ENCODE results near the gene FAM20C.
"Not testable (repeated sequence)": the region's sequence is repeated elsewhere in the genome, so short reads cannot be mapped to it uniquely, and the experiment has no call there.

The FAM20C gene

DNA sequence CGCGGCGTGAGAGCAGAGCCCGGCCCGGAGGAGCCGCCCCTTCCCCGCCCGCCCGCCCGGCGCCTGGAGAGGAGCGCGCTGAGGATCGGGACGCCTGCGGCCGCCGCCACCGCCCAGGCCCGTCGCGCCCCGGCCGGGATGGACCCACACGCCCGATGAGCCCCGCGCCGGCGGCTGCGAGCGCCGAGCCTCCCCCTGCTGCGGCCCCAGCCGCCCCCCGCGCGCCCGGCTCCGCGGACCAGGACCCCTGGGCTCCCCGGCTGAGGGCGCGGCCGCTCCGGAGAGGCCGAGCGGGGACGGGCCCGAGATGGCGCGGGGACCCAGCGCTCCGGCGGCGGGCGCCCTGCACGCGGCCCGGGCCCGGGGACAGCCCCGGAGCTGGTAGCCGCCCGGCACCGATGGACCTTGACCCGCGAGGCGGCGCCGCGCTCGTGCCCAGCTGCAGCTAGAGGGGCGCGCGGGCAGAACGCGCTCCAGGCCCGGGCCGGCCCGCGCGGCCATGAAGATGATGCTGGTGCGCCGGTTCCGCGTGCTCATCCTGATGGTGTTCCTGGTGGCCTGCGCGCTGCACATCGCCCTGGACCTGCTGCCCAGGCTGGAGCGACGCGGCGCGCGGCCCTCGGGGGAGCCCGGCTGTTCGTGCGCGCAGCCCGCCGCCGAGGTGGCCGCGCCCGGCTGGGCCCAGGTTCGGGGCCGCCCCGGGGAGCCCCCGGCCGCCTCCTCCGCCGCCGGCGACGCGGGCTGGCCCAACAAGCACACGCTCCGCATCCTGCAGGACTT, 520 bp downstream of the FAM20C start:
- DNase-seq (ENCODE audit: low read depth) = no peak

DNA sequence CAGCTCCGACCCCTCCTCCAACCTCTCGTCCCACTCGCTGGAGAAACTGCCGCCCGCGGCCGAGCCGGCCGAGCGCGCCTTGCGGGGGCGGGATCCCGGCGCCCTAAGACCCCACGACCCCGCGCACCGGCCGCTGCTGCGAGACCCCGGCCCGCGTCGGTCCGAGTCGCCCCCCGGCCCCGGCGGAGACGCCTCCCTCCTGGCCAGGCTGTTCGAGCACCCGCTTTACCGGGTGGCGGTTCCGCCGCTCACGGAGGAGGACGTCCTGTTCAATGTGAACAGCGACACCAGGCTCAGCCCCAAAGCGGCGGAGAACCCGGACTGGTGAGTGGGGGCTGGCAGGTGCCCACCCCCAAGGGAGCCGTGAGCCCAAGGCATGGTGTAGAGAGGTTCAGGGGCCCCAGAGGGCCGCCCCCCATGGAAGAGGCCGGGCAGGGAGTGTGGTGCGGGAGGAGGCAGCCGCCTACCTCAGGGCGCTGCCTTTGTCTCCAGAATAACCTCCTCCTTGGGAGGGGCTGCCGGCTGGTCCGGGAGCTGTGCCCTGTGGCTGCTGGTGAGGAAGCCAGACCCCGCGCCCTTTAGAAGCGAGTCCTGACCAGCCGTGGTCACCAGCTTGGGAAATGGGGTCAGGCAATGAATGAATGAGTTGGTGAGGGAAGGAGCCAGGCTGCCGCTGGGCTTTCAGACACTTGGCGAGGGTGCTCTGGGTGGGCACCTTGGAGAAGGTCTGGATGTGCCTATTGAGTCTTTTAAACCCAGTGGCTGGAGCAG, 1.3 kb downstream of the FAM20C start:
- DNase-seq (ENCODE audit: low read depth) = no peak

DNA sequence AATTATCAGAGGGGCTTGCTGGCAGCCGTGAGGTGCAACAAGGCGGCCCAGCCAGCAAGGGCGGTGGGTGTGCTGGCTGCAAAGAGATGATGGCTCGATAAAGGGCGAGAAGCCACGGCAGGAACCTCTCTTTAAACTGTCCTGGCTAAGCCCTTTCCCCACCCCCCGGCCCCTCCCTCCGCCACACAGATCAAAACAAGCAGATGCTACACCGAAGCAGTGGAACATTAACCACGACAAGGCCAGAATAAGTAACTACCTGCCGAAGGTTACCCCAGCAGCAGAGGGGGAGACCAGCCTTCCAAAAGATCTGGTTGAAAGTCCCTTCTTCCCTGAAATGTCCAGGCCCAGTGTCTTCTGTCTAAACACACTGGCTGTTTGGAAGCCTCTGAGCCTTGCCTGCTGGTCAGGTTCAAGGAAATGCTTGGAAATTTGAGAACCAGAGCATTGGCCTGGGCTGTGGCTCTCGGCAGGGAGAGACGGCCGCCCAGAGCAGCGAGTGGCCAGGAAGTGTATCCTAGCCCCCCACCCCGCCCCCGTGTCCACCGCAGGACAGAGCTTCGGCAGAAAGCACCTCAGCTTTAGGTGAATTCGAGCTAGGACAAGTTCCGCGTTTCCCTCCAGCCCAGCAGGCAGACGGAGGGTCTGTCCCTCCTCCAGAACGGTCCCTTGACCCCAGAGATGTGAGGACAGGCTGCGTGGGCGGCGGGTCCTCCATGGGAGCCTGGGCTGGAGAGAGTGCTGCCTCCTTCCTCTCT, 2.1 kb downstream of the FAM20C start:
- DNase-seq (ENCODE audit: low read depth) = no peak

DNA sequence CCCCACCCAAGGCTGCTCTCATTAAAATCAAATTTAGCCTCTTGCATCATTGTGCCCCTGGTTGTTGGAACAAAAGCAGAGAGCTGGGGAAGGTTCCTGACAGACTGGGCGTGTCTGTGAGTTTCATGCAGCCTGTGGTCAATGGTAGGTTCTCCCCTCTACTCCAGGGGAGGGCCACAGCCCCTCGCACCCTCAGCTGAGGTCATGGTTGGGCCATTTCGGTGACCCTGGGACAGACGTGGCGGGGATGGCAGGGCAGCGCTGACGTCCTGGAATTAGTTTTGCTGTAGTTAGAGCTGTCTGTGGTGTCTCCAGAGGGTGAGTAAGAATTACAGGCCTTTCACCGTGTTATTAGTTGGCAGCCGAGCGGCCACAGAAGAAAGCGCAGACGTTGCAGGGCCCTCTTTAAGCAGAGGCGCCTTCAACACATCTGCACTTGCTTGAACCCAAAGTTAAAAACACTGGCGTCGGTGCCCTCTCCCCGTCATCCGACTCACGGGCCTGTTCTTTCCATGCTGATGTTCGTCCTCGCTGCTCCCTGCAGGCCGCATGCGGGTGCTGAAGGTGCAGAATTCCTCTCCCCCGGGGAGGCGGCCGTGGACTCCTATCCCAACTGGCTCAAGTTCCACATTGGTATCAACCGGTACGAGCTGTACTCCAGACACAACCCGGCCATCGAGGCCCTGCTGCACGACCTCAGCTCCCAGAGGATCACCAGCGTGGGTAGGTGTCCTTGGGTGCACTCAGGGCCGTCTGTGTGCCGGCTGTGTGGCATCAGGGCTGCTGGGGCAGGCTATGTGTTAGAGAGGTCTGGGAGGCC, 2.8 kb downstream of the FAM20C start:
- no peak for DNase-seq (ENCODE audit: low read depth)

DNA sequence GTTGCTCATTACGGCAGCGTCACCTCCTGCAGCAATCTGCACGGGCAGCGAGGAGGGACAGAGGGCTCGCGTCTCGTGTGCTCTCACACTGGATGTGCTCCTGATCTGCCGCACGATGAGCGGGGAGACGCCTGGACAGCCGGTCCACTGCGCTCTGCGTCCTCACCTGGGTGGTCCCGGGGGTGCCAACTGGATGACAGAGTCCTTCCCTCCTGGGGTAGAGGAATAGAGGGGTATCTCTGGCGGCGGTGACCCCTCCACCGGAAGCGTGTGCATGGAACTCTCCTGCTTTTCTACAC, 3.4 kb downstream of the FAM20C start:
- no peak for DNase-seq (ENCODE audit: low read depth)

DNA sequence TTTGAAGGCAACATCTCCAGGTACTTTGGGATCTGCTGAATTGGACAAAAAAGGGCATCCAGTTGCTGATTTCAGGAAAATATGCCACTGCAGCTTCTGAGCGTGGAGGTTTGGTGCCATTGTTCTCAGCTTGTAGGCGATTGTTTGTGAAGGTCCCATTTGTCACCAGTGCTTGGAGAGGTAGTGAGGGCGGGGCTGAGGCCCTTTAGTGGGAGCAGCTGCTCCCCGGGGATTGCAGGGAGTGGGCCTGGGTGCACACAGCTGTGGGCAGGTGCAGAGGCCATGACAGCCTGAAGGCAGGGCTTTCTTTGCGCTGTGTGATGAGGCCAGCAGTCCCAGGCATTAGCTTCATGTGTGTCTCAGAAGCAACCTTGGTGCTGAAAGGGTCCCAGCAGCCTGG, 3.9 kb downstream of the FAM20C start:
- DNase-seq (ENCODE audit: low read depth) = no peak

DNA sequence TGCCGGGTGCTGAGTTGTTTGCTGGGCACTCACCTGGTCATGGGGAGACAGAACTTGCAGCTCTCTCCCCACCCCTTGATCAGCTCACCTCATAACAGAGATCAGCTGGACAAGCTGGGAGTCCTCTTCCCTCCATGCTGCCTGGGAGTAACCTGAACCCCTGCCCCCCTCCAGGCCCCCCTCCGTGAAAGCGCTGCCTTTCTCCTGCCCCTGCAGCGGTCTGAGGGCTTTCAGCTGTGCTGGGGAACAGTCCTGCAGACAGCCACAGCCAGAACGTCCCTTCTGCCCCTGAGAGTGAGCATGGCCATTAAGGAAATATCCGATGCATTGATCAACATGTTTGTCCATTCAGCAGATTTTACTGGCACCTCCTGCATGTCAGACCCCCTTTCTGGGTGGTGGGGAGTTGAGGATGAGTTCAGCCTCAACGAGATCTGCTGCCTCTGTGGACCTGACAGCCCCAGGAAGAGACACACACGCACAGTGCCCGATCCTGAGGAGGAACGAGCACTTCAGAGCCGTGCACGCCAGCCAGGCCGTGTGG, 4.5 kb downstream of the FAM20C start:
- no peak for DNase-seq (ENCODE audit: low read depth)

DNA sequence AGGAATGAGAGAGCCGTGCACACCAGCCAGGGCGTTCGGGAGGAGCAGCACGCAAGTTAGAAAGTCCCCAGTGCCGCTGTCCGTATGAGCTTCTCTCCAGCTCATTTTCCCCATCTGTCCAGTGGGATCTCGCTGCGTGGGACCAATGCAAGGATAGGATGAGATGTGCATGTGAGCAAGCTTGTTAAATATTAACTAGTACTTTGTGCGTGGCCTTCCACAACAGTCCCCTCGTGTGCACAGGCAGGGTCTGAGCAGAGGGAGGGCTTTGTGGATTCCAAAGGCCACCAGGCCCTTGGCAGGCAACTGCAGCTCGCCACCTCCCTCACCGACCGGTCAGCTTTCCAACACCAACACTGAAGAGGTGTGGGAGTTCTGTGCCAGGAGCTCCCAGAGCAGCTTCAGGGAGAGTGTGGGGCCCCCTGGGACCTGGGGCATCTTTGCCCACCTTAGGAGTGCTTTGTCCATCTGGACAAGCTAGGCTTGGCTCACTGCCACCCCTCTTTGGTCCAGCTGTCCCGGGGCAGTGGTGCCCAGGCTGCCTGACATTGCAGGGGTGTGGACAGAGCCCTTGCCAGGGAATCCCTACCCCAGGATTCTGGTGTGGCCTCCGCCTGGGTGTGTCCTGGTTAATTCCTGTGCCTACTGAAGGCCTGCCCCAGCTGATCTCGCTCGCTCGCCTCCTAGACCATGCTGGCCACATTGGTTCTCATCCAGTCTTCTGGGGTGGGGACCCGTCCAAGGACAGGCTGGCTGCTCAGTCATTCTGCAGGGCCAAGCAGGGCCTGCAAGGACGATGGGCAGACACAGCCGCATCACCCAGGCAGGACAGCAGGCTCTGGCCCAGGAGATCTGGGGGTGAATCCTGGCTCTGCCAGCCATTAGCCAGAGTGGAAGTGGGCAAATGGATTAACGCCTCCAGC, 5.3 kb downstream of the FAM20C start:
- DNase-seq (ENCODE audit: low read depth) = no peak

DNA sequence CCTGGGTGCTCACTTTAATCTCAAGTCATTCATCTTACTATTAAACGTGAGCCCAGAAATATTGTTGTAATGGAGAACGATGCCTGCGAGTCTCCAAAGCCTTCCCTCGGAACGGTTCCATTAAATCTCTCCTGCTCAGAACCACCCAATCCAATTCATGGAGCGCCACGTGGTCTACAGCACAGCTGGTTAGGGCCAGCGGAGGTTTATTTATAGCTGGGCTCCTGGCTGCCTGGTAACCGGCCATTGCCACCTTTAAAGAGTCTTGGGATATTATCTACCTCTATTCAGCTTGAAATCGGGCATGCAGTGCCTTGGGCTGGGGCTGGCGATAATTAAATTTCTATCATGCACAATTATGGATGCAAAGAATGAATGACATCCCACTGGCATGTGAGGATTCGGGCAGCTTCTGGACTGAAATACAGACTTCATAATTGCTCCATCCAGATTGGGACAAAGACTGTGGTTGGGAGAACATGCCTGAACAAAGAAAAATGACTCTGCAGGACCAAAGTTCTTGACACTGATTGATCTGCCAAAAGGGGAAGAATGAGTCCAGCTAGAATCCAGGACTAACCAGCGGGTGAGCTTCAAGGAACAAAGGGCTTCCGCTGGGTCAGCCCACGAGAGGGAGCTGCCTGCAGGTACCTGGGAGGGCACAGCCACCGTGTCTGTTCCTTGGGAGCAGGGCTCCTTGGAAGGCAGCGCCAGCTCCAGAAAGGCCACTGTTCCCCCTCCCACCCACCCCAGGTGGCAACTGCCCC, 7.3 kb downstream of the FAM20C start:
- no peak for DNase-seq (ENCODE audit: low read depth)

DNA sequence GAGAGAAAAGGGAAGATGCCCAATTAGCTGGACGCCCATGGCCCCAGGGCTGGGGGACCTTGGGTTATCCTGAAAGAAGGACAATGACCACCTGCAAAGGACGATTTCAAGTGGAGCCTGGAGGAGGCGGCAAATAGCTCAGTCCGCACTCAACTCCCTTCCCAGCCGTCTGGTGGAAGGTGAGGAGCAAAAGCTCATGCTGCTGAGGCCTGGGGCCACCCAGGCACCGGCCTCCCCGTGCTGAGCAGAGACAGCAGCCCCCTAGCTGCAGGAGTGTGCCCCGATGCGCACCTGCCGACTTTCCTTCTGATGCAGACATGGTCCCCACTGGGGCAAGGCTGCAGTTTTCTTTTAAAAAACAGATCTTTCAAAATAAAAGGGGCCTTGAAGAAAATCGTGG, 7.9 kb downstream of the FAM20C start:
- DNase-seq (ENCODE audit: low read depth) = no peak

DNA sequence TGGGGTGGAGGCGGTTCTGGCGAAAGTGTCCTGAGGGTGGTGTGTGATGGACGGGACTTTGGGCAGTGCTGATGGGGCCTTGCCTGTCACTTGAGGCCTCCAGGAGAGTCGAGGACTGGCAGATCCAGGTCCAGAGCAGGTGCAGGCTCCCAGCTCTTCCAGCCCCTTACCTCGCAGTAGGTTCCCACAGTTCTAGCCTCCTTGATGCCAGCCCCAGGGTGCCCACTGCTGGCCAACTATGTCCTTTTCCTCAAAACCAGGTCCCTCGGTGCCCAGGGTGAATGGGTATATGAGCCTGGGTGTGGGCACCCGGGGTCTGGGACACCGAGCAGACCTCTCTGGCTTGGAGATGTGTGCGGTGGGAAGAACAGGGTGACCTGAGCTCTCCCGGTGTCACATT, 8.3 kb downstream of the FAM20C start:
- no peak for DNase-seq (ENCODE audit: low read depth)

DNA sequence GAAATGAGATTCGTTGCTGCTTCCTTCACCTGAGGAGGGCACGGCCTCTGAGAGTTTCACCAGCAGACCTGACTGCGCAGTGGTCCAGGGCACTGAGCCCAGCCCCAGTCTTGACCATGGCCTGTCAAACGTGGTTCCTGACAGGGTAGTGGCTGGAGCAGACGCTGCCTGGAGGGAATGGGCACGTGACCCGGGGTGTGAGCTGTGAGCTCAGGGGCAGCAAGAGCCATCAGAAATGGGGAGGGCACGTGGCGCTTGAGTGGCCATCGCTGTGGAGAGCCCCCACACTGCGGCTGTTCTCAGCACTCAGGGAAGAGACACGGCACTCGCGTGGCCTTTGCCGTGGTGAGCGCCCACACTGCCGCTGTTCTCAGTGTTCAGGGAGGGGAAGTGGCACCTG, 12.0 kb downstream of the FAM20C start:
- no peak for DNase-seq (ENCODE audit: low read depth)

DNA sequence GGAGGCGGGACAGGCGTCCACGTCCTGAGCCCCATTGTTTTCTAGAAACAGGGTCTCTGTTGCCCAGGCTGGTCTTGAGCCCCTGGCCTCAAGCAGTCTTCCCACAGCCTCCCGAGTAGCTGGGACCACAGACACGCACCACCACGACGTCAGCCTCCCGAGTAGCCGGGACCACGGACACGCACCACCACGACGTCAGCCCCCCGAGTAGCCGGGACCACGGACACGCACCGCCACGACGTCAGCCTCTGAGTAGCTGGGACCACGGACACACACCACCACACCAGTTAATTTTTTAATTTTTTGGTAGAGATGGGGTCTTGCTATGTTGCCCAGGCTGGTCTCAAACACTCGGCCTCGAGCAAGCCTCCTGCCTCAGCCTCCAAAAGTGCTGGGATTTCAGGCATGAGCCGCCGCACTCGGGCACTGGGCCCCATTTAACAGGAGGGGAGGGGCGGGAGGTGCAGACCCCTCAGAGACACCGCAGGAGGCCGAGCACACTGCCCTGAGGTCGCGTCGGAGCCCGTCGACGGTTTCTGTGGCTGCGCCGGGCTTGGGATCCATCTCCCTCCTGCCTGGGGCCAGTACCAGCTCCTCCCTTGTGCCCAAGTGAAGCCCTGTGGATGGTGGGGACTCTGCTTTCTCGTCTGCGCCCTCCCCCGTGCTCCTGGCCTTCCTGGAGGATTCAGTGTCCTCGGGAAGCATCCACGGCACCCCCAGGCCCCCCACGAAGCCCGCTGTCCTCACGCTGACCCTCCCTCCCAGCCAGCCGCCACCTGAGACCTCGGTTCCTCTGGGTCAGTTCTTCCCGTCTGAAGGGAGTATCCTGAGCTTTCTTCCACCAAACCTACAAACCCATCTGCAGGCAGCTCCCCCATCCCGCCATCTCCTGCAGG, 13.0 kb downstream of the FAM20C start:
- no peak for DNase-seq (ENCODE audit: low read depth)

DNA sequence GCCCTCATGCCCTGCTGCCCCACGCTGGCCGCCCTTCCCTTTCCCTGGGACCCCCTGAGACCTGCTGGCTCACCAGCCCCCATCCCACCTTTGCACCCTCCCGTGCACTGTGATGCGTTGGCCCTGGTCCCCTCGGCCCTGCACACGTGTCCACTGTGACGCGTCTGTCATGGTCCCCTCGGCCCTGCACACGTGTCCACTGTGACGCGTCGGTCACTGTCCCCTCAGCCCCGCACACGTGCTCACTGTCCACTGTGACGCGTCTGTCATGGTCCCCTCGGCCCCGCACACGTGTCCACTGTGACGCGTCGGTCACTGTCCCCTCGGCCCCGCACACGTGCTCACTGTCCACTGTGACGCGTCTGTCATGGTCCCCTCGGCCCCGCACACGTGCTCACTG, 14.0 kb downstream of the FAM20C start:
- DNase-seq (ENCODE audit: low read depth) = not testable (repeated sequence)

DNA sequence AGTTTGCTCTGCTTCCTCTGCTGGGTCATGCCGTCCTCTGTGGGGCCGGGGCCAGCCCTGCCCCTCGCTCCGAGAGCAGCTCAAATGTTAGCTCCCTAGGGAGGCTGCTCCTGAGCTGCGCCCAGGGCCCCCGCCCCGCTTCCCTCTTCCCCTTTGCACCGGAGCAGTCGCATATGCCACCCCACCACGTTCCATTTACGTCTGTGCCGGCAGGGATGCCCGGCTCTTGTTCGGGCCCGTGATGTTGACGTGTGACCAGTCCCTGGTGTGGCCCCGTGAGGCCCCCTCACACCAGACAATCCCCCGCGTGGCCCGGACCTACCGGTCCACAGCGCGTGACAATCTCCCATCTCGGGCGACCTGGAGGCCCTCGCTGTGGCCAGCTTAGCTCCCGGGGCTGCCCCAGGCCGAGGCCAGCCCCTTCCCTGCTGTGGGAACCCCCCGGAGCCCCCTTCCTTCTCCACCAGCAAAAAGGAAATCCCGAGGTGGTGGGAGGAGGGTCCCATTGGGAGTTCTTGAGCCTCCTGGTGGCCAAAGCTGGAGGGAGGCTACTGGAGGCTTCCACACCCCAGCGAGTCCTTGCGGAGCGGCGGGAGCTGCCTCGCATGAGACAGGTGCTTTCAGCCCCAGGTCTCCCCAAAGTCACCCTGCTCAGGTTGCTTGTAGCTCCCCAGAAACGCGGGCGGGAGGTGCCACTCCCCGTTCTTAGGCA, 15.2 kb downstream of the FAM20C start:
- no peak for DNase-seq (ENCODE audit: low read depth)

DNA sequence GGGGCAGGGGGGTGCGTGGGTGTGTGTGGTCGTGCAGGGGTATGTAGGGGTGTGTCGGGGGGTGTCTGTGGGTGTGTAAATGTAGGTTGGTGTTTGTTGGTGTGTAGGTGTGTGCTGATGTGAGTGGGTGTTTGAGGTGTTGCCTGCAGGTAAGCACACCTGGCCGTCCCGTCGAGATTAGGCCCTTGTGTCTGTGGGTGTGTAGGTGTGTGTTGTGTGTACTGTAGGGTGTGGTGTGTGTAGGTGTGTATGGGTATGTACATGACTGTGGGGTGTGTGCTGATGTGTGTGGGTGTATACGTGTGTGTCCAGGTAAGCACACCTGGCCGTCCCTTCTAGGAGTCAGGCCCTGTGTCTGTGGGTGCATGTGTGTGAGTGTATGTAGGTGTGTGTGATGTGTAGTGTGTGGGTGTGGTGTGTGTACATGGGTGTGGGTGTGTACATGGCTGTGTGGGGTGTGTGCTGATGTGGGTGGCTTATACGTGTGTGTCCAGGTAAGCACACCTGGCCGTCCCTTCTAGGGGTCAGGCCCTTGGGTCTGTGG, 15.8 kb downstream of the FAM20C start:
- no peak for DNase-seq (ENCODE audit: low read depth)

DNA sequence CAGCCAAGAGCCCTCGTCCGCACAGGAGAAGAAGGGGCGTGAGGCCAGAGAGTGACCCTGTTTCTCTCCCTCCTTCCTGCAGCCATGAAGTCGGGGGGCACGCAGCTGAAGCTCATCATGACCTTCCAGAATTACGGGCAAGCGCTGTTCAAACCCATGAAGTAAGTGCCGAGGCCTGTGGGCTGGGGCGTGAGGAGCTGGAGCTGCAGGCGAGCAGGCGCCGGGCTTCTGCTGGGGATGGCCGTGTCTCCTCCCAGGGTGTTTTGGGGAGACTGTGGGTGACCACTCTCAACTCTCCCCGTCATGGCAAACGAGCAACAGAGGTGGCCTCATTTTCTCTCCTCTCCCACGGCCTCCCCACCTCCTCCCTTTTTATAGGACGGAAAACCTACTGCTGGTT, 16.4 kb downstream of the FAM20C start:
- no peak for DNase-seq (ENCODE audit: low read depth)

DNA sequence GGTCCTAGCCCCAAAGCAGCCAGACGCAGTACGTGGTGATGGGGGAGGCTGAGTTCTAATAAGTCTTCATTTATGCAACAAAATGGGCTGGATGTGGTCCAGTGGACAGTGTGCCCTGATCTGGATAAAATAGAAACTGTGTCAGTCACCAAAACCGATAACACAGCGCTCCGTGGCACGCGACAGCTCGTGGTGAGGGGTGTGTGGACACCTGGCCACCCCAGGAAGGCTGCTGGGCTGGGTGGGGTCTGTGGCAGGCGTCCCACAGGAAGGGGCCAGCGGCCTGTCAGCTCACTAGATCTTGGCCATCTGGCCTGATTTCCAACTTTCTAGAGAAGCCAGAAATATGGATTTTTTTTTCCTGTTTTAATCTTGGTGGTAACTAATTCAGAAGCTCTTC, 17.0 kb downstream of the FAM20C start:
- no peak for DNase-seq (ENCODE audit: low read depth)
